Measurements from ENCODE around the gene CIDEB.
"Not testable (repeated sequence)": the region's sequence is repeated elsewhere in the genome, so short reads cannot be mapped to it uniquely, and the experiment has no call there.

The CIDEB gene, protein sequence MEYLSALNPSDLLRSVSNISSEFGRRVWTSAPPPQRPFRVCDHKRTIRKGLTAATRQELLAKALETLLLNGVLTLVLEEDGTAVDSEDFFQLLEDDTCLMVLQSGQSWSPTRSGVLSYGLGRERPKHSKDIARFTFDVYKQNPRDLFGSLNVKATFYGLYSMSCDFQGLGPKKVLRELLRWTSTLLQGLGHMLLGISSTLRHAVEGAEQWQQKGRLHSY

DNA sequence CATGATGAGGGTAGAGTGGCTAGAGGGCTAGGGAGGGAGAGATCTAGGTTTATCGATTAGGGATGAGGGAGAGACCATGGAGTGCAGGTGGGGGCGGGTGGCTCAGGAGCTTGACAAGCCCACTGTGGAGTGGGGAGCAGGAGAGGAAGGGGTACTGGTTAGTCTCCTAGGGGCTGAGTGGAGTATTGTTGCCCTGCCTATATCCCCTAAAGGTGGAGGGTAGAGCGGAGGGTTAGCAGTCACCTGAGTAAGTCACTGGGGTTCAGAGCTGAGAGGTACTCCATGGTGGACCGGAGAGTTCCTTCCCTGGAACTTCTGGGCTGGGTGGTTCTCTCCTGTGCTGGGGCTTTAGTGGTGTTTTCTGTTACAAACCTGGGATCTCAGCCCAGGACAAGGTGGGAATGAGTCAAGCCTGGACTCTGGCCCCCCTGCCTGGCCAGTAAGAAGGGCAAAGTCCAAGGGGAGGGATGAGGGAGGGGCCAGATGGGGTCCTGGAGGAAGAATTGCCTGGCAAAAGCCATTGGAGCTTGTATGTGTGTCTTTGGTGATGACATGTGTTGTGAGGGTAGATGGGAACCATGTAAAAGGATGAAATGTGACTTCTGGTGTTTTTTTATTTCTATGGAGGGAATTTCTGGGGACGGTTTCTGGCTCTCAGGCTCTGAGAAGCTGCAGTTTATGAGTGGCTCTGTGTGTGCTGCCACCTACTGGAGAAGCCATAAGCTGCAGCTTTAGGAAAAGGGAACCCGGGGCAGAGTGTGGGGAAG, at the start of gene CIDEB:
Gene CIDEB (minus strand): TSS at position 403 of the 767 bp plus-strand sequence. CDS start 119 bp downstream, at position 284.
- DNase-seq, result peak; percentile 27

DNA sequence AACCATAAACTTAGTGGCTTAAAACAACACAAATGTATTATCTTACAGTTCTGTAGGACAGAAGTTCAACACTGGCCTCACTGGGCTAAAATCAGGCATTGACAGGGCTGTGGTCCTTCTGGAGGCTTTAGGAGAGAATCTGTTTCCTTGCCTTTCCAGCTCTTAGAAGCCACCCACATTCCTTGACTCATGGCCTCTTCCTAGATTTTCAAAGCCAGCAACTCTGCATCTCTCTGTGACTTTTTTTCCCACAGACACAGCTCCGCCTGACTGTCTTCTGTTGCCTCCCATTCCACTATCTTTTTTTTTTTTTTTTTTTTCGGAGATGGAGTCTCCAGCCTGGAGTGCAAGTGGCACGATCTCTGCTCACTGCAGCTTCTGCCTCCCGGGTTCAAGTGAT, 48.4 kb upstream of the CIDEB start:
- no peak for DNase-seq

DNA sequence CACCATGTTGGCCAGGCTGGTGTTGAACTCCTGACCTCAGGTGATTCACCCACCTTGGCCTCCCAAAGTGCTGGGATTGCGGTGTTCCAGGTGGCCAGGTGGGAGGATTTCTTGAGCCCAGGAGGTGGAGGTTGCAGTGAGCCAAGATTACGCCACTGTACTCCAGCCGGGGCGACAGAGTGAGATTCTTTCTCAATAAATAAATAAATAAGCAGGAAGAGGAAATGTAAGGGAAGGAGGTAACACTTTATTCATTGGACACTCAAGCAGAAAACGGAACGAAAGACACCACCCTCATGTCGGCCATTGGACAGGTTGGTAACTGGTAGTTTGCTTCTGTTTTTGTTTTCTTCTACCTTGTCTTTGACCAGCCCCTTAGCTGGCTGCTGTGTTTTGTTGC, 47.2 kb upstream of the CIDEB start:
- no peak for DNase-seq

DNA sequence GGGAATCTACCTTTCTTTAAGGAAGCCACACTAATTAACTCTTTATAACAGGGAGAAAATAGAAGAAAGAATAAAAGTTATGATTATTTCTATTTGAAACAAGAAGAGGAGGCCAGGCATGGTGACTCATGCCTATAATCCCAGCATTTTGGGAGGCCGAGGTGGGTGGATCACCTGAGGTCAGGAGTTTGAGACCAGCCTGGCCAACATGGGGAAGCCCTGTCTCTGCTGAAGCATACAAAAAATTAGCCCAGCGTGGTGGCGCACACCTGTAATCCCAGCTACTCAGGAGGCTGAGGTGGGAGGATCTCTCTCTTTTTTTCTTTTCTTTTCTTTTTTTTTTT, 46.7 kb upstream of the CIDEB start:
- DNase-seq, result not testable (repeated sequence)

DNA sequence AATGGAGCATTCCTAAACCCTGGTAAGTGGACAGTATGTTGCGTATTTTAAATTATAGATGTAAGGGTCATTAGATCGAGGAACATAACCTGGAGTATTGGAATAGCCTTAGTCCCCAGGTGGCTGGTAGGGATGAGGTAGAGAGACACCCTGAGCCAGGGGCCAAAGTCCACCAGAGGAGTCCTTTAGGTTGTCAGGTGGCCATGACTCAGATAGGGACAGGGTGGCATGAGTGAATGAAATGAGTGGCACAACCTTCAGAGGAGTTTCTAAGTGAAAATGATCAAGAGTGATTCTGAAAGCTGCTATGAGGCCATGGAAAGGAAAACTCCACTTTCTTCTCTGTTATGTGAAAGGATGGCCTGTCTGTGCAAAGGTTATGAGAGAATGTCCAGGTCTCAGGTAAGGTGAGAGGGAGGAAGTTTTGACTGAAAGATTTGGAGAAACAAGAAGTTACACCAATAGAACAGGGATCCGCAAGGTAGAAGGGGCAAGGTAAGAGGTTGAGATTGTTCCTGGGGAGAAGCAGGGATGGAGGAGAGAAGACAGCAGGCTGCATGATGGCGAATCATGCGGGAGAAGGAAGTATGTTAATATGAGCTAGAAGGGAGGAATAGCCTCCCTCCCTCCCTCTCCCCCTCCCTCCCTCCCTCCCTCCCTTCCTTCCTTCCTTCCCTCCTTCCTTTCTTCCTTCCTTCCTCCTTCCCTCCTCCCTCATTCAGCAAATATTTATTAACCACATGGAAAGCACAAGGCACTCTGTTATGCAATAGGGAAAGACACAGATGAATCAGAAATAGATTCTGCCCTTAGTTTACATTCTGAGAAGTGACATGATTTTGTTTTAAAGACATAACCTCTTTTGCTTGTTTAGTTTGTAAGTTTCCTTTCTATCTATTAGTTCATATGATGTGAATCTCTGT, 46.0 kb upstream of the CIDEB start:
- DNase-seq, result no peak

DNA sequence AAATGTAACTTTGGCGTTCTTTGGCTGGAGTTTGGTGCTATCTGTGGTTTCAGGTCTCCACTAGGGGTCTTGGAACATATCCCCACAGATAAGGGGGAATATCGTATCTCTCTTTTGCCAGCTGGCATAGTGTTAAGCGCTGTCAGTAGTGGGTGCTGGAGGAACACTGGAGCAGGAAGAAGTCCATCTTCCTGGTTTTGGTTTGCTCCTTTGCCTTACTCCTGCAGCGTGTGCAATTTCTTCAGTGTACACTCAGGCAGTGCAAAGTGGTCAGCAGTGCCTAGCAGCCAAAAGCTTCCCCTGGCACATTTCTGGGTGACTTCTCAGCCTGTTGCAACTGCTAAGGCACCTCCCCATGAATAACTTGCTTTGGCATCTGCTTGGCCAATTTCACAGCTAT, 43.7 kb upstream of the CIDEB start:
- no peak for DNase-seq

DNA sequence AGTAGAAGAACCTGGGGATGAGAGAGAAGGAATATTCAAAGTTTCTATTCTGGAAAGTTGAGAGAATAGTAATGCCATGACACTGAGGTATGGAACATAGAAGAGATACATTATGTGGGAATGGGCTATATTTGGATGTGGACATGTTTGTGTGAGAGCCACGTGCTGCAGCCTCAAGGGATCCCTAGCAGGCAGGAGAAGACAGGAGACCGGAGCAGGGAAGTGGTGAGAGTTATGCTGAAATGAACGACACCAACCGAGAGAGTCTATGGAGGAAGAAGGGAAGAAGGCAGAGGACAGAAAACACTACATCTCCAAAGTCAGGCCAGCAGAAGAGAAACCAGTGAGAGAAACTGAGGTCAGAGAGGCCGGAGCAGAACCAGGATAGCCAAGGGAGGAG, 42.0 kb upstream of the CIDEB start:
- DNase-seq, result no peak

DNA sequence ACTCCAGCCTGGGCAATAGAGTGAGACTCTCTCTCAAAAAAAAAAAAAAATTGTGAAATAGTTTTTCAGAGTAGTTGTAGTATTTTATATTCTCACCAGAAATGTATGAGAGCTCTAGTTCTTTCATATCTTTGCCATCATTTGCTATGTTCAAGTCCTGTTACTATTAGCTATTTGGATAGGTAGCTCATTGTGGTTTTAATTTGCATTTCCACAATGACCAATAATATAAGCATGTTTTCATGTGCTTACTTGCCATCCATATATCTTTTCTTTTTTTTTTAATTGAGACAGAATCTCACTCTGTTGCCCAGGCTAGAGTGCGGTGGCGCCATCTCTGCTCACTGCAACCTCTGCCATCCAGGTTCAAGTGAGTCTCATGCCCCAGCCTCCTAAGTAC, 40.4 kb upstream of the CIDEB start:
- DNase-seq, result no peak

DNA sequence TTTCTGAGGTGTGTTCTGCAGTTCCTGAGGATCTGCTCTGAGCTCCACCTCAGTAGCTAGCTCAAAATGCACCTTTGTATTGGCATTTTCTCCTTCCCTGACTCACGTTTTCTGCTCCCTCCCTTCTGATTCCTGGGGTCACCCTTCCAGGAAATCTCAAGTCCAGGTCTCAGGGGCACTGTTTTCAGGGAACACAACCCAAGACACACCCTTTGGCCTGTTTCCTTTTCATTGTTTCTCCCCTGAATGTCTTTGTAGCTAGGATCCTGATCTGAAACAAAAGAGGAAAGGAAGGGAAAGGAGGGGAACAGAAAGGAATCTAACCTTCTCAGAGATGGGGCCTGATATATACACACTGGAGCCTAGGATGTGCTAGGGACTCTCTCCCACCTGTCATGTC, 39.4 kb upstream of the CIDEB start:
- DNase-seq, result no peak

DNA sequence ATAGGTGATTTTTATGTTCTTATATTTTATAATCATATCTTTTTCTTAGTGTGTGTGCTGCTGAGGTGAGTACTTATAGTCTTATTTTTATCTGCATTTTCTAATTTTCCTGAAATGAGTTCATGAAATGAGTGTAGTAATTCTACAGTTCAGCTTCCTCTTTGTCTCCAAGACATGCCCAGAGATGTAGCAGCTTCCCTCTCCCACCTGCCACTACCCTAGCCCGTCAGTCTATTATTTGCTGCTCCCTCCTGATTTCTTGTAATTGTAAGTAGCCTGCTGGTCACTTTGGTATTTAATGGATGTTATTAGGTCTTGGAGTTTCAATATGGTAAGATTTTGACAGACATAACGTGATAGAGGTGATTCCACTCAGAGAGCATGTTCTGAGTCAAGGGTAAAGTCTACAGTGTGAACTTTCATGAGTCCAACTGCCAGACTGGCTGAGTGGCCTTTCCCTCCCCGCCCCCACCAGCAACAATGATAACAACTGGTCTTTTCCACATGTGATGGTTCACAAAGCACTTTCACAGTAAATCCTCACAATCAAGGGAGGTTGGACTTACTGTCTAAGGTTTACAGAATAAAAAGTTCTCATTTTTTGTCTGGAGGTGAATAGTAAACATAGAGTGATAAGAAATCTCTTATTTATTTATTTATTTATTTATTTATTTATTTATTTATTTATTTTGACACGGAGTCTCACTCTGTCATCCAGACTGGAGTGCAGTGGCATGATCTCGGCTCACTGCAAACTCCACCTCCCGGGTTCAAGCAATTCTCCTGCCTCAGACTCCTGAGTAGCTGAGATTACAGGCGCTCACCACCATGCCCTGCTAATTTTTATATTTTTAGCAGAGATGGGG, 36.3 kb upstream of the CIDEB start:
- DNase-seq, result no peak

DNA sequence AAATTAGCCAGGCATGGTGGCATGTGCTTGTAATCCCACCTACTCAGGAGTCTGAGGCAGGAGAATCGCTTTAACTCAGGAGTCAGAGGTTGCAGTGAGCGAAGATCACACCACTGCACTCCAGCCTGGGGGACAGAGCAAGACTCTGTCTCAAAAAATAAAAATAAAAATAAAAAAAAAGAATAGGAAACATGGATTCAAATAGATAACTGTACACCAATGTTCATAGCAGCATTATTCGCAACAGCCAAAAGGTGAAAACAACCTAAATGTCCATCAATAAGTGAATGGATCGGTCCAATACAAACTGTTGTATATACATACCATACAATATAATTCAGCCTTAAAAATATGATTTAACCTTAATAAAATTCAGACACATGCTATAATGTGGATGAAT, 35.1 kb upstream of the CIDEB start:
- DNase-seq, result no peak

DNA sequence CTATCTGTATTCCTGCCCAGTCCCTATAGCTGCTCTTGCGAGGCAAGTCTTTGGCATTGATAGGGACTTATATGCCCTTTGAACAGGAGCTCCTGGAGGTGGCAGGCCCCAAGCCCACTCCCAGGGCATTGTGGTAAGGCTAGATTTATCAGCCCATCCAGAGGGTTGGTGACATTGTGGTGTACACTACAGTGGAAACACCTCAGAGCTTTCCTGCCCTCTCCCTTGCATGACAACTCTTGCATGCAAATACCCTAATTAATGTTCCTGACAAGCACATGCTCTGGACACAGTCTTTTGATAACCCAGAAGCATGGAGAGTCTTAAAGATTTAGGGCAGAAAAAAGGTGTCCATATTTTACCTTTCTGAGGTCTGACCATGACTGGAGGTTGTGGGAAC, 32.8 kb upstream of the CIDEB start:
- no peak for DNase-seq

DNA sequence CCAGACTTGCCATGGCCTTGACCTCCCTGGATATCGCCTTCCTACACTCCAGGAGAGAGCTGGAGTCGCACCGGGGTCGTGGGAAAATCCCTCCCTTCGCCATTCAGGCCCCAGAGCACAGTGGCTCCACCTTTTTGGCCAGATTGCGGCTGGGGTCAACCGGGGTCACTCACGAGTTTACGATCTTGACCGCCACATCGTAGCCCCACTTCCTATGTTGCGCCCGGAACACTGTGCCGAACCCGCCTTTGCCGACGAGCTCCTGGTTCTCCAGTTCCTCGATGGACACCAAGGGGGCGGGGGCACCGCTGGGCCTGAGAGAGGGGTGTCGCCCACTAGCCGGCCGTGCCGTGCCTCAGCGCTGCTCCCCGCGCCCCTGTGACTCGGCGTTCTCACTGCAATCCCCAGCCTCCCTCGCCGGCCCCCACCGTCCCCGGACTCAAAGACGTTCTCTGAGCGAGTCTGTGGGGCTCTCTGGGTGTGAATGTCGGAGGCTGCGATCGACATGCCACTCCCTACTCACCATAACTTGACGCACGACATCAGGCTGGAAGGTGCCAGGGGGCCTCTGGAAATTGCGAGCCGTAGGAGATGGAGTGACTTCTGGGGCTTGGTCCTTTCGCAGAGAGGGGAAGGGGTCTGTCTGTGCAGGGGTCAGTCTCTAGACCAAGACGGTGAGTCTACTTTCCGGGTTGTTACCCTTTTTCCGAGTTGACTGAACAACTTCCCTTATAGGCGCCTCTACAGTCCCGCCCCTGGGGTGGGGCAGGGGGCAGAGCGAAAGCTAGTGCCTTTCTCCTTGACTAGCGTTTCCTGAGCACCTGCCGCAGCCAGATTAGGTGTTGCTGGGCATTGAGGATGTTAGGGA, 31.7 kb upstream of the CIDEB start, which contains the start of gene RIPK3:
Gene RIPK3 (minus strand): TSS at position 708 of the 868 bp plus-strand sequence. CDS start 165 bp downstream, at position 543.
- DNase-seq, result no peak

DNA sequence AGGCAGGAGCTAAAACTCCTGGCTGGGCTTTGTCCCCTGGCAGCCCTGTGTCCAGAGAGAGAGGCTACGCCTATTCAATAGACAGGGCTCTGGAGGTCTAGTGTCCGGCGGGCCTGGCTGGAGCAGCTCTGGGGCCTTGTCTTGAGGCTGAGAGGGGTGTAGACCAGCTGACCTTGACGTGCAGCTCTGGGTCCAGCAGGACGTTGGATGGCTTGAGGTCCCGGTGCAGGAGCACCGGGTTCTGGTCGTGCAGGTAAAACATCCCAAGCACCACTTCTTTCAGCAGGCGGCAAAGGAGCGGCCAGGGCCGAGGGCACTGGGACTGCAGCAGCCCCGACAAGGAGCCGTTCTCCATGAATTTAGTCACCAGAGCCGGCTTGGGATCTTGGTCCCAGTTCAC, 31.1 kb upstream of the CIDEB start:
- no peak for DNase-seq

DNA sequence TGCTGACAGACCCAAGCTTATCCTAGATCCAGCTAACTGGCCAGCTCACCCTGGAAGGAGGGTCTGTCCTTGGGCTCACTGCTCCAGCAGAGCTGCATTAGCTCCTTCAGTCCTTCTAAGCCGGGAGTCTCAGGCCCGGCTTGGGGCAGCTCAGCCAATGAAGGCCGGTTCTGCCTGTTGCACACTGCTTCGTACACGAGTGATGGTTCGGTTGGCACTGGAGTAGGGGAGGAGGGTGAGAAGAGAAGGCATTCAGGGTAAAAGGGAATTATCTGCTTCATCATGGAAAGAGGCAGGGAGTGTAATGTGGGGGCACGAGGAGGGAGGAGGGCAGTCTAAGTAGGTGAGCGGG, 30.0 kb upstream of the CIDEB start:
- no peak for DNase-seq

DNA sequence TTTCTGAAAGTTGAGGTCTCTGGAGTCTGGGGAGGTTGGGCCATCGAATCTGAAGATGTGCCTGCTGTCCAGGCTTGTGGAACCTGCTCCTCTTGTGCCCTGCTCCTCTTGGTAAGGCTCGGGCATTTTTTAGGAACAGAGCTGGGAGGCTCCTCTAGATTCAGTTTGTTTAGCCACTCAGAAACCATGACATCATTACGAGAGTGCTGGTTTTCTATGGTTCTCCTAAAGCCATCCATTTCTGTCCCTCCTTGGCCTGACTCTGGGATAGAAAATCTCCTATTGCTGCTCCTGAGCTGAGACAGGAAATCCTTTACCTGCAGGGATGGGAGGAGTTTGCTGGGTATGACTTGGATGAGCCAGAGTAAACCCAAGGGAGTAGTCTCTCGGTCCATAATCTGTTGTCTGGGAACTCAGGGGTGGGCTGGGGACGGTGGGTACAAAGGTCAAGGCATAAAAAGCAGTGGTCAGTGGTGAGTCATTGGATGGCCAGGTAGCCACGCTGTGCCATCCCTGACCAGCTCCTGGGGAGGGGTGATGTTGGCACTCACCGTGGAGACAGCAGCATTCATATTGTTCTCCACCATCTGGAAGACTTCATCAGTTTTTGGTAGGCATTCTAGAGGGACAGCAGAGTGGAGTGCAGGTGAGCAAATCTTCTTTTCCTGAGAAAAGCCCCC, 29.5 kb upstream of the CIDEB start:
- DNase-seq, result no peak

DNA sequence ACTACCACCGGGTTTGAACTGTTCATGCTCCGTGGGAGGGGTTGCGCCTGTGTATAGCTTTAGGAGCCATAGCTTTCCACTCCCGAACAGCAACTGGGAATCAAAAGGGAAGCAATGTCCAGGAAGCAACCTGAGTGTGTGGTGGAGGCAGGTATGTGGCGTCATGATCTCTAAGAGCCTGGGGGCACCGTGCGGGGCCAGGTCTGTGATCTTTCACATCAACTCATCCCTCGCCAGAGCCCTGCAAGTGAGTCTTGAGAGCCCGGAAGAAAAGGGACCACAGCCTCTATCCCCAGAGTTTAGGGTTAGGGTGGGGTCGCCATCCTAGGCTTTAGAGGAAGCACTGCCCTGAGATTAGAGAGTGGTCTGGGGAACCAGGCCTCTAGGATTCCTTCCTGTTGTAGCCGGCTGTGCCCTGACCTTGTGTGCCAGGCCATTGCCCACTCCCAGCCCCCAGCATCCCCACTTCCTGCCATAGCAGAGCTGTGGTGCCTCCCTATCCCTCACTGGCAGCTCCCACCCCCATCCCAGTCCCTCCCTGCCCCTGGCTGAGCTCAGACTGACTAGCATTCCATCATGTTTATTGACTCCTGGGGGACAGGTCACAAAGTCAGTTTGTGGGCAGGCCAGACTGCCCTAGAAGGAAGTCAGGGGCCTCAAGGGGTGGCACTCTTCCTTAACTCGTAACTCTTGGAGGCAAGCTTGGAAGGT, 27.8 kb upstream of the CIDEB start:
- no peak for DNase-seq

DNA sequence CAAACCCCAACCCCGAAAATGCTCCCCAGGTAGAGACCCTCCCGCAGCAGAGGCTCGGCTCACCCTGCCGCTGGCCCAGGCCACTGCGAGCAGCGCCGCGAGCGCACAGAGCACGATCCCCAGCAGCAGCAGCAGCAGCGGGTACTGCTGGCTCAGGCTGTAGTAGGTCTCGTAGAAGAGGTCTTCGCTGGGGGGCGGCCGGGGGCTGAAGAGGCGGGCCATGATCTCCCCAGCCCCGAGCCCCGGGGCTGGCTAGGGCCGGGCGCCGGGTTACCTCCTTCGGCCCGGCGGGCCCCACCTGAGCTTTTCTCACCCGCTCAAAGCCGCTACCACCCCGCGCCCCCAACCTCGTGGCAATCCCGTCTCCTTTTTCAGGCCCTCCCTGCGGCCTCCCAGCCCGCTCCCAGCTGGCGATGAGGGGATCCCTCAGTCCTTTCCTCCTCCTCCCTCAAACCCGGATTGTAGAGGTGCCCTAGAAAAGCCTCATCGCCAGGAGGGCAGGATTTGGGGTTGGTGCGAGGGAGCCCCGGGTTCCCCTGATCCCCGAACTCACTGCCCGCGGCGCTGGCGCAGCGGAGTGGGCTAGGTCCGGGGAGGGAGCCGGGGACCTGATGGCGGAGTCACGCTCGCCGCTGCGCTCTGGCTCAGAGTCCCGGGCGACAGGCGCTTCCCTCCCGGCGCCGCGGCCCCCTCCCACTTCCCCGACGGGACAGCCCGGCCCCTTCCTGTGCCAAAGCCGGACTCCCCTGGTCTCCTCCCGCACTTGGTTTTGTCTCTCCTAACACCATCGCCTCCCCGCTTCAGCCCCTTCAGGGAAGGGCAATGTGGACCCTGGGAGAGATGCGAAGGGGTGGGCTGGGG, 26.9 kb upstream of the CIDEB start, which contains the start of gene ADCY4:
Gene ADCY4 (minus strand): TSS at position 641 of the 861 bp plus-strand sequence. CDS start 419 bp downstream, at position 222.
- DNase-seq, result no peak

Measured in T1000 (cell line).